ENCODE data around the gene SUN5.

SUN5 gene

DNA sequence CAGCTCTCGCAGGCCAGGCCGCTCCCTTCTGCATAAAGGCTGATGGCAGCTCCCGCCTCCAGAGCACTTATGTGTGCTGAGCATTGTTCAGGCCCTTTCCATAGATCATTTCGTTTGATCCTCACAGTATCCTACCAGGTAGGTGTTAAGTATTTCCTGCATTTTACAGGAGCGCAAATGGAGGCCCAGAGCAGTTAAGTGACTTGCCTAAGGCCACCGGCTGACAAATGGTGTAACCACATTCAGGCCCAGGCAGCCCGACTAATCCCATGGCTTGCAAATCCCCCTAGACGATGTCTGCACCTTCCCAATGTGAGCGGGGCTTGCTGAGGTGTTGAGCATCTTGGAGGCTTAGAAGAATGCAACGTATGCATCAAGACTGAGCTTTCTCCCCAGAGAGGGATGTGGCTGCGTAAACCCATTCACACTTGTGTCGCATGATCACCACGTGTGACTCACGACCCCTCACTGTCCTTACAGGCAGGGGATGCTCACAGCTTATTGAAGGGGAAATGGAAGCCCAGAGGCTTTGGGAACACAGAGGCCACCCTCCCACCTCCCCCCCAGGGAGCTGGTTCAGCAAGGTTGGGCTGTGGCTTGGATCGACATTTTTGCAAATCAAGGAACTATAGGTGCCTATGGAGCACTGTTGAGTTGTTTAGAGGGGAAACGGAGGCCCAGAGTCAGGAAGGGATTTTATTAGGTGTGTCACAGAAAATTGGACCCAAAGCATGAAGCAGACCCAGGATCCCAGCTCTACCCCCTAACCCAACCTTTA, 10.3 kb upstream of the SUN5 start:
- no peak for DNase-seq (ENCODE audit: low read depth)

DNA sequence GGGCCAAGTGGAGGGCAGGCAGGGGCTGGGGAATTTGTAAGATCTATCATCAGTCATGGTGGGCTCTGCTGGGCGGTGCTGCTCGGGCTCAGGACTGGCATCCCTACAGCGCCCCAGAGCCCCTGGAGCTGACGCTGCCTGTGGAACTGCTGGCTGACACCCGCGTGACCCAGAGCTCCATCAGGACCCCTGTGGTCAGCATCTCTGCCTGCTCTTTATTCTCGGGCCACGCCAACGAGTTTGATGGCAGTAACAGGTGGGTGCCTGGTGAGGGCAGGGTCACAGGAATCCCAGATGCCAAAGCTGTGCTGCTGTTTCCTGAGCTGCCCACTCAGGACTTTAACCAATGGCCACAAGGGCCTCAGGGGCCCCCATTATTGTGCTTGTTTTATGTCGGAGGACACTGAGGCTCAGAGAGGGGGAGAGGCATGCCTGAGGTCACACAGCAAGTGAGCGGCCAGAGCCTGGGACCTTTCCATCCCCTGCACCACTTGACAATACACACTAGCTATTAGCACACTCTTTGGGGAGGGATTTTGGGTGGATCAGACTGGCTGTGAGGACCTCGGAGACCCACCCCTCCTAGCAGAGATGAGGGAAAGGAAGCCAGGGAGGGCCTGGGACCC, 9.6 kb upstream of the SUN5 start:
- DNase-seq (ENCODE audit: low read depth): no peak

DNA sequence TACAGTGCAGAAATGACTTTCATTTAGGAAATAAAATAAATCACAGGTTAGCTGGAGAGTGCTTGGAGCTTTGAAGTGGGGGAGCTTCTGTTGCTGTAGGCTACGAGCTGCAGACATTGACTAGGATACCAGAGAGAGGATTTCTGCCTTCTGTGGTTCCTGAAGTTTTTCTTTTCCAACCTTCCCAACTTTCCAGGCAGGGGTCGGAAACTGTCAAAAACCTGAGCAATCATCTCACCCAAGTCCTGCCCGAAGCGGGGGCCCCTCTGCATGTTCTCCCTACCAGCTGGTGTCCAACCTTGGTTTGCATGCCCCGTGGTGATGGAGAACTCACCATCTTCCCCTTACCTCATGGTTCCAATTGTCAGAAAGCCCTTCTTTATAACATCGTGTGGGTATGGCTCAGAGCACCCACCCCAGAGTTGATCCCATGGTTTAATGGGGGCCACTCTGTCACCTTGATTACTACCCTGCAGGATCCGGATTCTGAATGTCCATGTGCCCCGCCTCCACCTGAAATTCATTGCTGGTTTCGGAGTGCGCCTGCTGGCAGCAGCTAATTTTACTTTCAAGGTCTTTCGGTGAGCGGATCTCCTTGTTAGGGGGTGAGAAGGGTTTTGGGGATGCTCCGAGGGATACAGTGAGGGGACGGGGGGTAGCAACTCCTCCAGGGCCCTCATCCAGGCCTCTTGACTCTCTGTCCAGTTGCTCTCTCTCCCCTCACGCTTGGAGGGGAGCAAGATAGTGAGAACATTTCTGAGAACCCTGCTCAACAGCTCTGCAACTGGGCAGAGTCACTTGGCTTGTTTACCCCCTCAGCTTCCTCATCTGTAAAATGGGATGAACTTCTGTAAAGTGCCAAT, 8.3 kb upstream of the SUN5 start:
- DNase-seq (ENCODE audit: low read depth): no peak

DNA sequence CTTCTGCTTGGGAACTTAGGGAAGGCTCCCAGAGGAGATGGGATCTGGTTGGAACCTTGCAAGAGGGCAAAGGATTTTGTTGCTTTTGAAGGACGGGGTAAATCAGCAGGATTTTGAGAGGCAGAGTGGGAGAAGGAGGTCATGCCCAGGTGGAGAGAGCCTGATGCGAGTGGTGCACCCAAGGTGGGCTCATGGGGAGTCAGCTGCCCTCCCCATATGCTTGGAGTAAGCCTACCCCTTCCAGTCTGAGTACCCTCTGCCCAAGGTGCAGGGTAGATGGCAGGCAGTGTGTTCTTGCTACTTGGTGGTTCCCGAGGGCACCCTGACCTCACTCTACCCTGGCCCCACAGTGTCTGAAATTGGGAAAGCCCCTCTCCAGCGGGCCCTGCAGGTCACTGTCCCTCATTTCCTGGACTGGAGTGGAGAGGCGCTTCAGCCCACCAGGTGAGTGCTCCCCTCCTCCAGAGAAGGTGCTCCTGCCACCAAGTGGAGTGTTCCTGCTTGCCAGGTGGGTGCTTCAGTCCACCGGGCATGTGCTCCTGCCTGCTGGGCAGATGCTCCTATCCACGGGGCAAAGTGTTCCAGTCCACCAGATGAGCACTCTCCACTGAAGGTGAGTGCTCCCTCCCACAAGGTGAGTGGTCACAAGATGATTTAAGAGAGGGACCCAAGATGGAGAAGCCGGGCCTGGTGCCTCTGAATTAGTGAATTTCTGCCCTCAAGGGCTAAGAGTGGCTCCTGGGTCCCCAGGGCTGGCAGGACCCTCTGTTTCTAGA, 6.6 kb upstream of the SUN5 start:
- no peak for DNase-seq (ENCODE audit: low read depth)

DNA sequence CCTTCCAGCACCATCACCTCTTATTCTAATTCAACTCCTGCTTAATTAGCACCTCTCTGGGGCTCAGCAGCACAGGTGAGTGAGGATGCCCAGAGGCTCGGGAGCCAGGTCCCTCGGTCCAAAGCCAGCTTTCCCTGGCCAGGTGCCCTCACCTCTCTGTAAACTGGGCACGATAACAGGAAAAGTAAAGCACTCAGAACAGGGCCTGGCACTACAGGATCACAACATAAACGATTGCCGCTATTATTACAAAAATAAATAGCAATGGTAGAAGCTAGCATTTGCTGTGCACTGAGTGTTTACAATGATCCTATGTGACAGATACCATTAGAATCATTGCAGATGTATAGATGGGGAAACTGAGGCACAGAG, 5.9 kb upstream of the SUN5 start:
- DNase-seq (ENCODE audit: low read depth): no peak

DNA sequence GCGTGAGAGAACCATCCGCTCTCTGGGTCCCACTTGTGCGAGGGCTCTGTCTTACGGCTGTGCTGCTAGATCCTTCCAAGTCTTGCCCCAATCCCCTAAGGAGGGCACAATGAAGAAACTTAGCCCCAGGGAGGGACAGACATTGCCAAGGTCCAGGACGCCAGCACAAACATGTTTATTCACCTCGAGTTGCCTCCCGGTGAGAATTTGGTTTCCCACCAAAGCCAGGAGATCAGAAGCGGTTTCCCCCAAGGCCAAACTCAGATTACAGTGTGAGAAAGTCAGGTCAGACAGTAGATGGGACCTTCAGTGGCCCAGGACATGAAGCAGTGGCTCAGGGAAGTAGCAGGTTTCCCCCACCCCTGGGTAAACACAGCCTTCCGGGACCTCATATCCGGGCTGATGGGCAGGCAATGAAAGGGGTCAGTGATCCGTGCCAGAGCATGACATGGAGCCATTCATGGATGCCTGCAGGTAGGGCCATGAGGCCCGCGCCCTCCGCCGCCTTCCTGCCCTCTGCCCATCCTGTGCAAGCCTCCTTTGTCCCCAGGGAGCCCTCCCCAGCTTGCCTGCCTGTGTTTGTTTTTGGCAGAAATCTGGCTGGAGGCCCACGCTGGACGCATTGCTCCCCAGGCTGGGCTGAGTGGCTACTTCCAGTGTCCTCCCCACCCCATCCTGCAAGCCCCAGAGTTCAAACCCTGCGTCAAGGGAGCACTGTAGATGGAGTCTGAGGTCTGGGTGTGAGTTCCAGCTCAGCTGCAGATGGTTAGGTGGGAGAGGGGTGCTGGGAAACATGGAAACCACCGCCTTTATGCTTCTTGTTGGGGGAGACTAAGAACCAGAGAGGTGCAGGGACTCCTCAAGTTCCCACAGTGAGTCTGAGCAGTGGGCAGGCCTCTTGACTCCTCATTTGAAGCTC, 5.2 kb upstream of the SUN5 start:
- DNase-seq (ENCODE audit: low read depth): no peak

DNA sequence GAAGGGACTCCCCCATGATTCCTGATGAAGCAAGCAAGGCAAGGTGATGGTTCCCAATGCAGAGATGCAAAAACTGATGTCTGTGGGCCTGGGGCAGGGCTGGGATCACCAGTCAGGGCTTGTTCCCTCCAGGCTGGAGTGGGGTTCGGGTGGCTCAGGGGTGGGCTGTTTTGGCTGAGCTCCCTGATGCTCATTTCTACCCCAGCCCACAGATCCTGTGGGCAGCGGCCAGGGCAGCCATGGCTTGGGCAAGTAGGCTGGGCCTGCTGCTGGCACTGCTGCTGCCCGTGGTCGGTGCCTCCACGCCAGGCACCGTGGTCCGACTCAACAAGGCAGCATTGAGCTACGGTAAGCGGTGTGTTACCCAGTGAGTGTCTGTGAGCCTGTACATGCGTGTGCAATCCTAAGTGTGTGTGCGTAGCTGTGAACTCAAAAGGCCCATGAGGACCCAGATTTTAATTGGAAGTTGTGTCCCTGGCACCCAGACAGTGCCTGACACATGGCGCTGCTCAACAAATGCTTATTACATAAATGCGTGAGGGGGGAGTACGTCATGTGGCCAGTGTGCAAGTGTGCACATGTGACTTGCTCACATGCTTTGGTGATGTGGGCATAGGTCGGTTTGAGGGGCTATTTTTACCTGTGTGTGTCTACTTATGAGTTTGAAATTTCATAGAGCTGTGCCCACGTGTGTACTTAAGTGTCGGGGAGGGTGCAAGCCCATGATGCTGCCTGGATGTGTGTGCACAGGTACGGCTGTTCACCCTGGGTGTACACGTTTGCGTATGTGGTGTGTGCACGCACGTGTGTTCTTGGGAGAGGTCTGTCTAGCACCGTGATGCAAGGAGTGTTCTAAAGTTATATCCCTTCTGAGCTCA, 4.3 kb upstream of the SUN5 start:
- DNase-seq (ENCODE audit: low read depth): no peak

DNA sequence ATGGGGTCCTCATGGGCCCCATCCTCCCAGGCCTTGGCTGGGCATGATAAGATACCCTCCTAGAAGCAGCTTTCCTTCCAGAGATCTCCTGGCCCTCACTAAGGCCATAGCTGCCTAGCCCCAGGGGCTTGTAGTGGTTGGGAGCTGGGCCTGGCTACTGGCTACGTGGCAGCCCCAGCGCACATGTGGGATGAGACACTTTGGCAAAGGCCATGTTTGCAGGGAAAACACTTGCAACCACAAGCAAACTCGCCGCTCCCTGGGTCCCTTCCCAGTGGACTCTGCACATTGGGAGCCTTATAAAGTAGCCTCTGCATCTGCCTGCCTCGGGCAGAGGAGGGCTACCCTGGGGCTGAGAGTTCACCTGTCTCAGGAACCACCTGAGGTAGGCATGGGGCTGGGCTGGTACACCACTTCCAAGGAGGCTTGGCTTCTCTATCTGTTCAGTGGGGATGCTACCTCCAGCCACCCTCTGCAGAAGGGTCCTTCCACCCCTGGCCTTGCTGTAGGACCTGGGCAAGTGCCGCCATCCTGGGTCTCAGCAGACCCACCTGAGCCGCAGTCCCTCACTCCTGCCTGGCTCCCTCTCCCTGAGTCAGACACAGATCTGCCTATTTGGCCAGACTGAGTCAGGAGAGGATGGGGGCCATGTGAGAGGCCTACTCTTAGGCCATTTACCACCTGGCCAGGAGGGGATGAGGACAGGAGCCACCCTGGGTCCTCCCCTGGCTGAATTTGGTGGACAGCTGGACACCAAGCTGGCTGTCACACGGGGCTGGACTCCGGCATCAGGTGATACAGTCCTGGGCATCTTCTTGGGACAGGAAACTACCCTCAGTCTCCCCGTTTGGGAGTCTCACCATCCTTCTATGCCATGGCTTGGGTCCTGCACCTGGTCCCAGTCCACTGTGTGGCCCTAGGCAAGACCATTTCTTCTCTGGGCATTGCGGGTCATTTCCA, 3.4 kb upstream of the SUN5 start, which contains the start of gene BPIFB2:
TSS of gene BPIFB2 (plus strand) at position 329 of the 960 bp plus-strand sequence. CDS start 871 bp downstream, outside the sequence.
- DNase-seq (ENCODE audit: low read depth): no peak

DNA sequence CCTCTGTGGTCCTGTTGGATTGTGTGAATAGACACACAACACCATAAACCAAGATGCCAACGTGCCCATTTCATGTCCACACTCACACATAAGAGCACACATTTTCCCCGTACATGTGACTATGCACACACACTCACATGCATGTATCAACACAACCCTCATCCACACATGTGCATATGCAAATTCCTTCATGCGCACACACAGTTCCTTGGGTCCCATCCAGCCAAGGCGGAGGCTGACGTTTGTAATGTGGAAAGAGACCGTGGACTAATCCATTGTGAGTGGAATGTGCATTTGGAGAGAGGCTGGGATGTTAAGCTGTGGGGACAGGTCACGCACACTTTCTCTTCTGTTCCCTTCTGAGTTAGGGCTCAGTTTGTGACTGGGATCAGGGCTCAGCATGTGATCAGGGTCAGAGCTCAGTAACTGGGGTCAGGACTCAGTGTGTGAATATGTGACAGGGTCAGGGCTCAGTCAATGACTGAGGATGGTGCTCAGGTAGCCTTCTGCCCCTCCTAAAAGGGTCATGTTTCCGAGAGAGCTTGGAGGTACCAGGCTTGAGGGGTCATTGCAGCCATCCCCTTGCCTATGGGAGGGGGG, 2.6 kb upstream of the SUN5 start:
- no peak for DNase-seq (ENCODE audit: low read depth)

DNA sequence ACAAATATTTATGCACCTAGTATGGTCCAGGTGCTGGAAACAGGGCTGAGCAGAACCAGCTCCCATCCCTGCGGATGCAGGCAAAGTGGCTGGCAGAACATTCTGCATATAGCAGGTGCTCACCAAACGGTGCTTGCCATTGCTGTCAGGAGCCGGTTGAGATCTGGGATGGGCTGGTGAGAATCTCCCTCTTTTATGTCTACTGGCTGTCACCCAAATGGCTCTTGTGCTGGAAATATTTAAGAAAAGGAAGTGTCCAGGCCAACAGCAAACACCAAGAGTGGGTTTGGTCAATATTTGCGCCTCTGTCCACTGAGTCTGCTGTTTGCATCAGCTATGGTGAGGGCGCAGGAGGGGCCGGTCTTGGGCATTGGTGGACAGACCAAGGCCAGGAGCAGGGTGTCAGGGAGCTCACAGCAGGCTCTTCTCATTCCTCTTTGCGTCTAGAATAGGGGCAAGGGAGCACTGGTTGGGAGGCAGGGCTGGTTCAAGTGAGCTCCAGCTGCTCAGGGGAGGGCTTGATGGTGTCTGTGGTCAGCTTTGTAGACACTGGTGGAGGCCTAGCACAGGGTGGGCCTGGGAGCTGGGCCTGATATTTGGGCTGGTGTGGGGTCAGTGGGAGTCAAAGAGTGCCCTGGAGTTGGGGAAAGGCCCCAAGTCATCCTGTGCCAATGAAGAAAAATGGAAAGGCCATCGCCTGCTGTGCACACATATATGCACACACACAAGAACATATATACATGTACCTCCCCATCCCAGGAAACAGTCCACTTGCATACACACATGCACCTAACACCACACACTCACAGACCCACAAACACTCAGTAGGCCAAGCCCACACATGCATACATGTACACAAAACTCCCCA, 1.9 kb upstream of the SUN5 start:
- no peak for DNase-seq (ENCODE audit: low read depth)

DNA sequence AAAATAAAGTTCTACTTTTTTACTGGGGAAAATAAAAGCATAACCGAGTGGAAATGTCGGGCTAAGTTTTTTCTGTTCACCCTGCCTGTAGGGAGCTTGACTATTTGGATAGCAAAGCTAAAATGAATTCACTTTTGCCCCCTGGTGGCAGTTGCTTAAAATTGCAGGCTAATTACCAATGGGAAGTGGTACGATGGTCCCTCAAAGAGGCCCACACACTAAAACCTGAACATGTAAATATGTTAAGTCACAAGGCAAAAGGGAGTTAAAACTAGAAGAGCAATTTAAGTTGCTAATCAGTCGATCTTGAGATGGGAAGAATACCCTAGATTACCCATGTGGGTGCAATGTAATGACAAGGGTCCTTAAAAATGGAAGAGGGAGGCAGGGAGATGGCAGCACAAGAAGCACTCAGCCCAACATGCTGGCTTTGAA, 916 bp upstream of the SUN5 start:
- no peak for DNase-seq (ENCODE audit: low read depth)

DNA sequence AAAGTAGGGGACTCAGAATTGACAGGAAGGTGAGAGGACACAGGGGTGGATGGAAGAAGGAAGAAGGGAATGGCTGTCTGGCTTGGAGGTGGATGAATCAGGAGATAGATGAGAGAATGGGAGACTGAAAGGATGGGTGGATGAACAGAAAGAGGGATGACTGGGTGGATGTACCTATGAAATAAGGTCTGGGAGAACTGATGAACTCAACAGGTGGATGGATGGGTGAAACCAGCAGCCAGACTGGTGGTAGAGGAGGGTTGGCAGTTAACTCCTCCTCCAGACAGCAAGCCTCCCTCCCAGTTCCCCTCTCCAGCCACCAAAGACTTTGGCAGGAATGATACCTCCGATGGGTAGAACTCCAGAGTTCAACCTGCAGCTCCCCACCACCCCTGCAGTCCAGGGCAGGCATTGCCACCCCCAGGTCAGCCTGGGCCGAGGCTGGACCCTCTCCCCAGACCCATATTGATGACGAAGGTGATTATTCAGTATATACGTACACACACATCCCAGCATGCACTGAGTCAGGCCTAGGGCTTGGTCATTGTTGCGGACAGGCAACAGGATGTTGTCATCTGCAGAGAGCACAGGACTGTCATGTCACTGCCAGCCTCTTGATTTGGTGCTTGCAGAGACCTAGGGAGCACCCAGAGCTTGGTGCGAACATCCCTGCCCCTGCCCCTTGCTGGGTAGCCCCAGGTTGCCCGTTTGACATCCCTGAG, 2.0 kb downstream of the SUN5 start:
- no peak for DNase-seq (ENCODE audit: low read depth)

DNA sequence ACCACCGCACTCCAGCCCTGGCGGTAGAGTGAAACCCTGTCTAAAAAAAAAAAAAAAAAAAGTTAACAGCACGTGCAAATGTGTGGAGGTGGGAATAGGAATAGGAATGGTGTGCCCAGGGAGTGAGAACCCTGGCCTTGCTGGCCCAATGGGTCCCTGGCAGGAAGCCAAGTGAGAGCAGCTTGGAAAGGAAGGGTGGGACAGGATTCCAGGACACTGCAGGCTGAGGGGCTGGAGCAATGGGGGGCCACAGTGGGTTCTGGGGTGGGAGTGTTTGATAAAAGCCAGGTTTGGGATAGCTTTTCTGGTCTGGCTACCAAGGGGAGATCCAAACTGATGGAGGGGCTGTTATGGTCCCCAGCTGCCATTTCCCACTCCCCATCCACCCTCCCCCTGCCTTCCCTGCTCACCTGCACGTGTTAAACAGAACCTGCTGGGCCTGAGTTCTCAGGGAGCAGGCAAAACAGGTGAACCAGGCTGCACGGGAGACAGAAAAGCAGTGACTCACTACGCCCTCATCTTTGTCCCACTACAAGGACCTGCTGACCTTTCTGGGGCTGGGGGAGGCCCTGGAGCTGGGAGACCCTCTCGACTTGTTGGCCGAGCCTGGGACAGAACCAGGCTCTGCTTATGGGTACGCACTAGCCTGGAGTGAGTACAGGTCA, 3.3 kb downstream of the SUN5 start:
- DNase-seq (ENCODE audit: low read depth): no peak

DNA sequence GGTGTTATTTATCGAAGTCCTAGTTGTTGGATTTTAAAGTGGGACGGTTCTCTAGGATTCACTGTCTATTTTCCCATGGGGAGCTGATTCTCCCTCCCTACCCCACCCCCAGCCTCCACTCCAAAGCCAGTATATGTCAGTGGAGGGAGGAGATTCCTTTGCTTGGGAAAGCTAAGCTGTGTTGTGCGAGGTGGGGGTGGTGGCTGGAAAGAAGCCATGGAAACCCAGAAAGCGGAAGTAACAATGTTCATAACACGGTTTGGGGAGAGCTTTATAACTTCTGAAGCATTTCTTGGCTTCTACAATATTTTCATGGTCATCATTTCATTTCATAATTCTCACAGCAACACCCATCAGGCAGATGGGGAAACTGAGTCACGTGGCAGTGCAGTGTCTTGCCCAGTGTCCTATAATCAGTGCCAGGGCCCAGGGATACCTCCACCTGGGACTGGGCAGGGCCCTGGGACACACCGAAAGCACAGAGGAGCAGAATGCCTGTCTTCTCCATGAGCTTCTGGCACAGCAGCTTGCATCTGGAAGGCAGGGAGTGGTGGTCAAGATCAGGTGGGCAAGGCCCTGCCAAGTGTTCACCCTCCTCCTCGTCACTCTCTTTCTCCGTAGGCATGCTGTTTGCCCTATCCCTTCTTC, 4.5 kb downstream of the SUN5 start:
- no peak for DNase-seq (ENCODE audit: low read depth)

DNA sequence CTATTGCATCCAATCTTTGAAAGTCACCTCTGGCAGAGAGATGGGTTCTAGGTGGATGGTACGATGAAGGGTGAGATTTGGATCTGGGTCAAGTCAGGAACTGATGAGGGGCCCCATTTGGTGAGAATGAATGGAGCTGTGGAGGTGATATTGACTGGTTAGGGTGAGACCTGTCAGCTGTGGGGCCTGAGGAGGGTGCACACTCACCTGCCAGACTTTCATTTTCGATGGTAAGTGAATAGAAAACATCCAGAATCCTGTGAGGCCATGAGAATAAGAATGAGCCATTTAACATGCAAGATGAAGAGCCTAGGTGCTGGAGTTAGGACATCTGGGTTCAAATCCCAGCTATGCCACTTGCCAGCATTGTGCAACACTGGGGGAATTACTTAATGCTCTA, 6.8 kb downstream of the SUN5 start:
- no peak for DNase-seq (ENCODE audit: low read depth)

DNA sequence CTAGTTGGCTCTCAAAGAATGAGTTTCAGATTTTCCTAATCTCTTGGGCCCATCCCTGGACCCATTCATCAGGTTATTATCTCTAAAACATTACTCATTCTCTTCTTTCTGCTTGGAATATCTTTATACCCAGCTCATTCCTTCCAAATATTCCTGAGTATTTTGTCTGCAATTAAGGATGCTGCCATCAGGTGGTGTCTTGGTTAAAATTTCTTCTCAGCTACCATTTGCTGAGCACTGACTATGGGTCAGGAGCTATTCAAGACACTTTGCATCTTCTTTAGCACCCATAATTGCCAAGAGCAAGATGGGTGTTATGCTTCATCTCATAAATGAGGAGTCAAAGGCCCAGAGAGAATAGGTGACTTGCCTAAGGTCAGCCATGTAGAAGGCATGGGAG, 8.4 kb downstream of the SUN5 start:
- no peak for DNase-seq (ENCODE audit: low read depth)

Measured in activated T-cell treated with anti-CD3 and anti-CD28 coated beads for 1 hour (primary cell).